ENCODE measurements around the gene VWA5B2. TPM values are rescaled to one million over a fixed set of nuclear protein-coding genes. Genes with fewer than 3 reads are reported as not detected.

VWA5B2 gene
- total RNA-seq, 1 experiment from 2014 or later, result 2.7 TPM

DNA sequence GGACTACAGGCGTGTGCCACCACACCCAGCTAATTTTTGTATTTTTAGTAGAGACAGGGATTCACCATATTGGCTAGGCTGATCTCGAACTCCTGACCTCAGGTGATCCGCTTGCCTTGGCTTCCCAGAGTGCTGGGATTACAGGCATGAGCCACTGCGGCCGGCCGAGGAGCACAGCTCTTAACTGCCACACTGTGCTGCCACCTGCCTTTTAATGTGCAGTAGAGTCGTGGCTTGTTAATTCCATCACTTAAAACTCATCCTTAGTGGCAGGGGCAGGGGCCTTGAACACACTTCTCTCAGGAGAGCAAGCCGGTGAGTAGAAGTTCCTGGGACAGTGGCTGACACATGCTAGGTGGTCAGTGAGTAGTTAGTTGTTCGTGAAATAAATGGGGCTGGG, 30.9 kb upstream of the VWA5B2 start:
- no peaks in the 10 kb centered on the region for H3K27me3 ChIP-seq (ENCODE audit: insufficient read depth, low read length)
- H3K23ac ChIP-seq (ENCODE audit: insufficient read length, low read depth, low read length), result no peak overlapping the region
- Mint-ChIP-seq H3K4me3 (no peak overlapping the region), H3K27ac (peak overlapping the region in 2 of 3 experiments; percentile 14 to 40; a peak in 1 of 7 replicates), H3K36me3 (ENCODE audit: insufficient read depth in 1 of 3, low read depth in 3 of 3) (peaks cover 5 to 24% (median 11%) of the 10 kb centered on the region in 3 experiments), H3K27me3 (ENCODE audit: low read depth) (no peaks in the 10 kb centered on the region; the same call in 1 of the 2 replicates), H3K4me1 (peaks cover 0 to 7% of the 10 kb centered on the region in 2 experiments; a peak in 1 of 4 replicates), H3K9me3 (no peaks in the 10 kb centered on the region)
- H3K14ac ChIP-seq (ENCODE audit: insufficient read depth, low read length), result no peak overlapping the region
- no peak overlapping the region for H3K9ac ChIP-seq (ENCODE audit: extremely low read depth, insufficient read length, low read length)
- no peak overlapping the region for H3K18ac ChIP-seq (ENCODE audit: insufficient read length, low read depth, low read length)
- H3K4me2 ChIP-seq (ENCODE audit: insufficient read depth, insufficient read length, low read length), result no peak overlapping the region
- H3K79me2 ChIP-seq (ENCODE audit: insufficient read depth, low read length), result no peaks in the 10 kb centered on the region
- H2AK5ac ChIP-seq (ENCODE audit: insufficient read length, low read length), result no peak overlapping the region
- H4K91ac ChIP-seq (ENCODE audit: insufficient read length, low read depth, low read length), result no peak overlapping the region
- no peak overlapping the region for H3K4ac ChIP-seq (ENCODE audit: low read depth, low read length)
- H4K20me1 ChIP-seq (ENCODE audit: control insufficient read depth, insufficient read depth, insufficient read length), result no peaks in the 10 kb centered on the region
- H3K27ac ChIP-seq (ENCODE audit: insufficient read length, low read depth, low read length), result no peak overlapping the region
- DNase-seq, result no peak
- TF ChIP-seq, protein P1, sequence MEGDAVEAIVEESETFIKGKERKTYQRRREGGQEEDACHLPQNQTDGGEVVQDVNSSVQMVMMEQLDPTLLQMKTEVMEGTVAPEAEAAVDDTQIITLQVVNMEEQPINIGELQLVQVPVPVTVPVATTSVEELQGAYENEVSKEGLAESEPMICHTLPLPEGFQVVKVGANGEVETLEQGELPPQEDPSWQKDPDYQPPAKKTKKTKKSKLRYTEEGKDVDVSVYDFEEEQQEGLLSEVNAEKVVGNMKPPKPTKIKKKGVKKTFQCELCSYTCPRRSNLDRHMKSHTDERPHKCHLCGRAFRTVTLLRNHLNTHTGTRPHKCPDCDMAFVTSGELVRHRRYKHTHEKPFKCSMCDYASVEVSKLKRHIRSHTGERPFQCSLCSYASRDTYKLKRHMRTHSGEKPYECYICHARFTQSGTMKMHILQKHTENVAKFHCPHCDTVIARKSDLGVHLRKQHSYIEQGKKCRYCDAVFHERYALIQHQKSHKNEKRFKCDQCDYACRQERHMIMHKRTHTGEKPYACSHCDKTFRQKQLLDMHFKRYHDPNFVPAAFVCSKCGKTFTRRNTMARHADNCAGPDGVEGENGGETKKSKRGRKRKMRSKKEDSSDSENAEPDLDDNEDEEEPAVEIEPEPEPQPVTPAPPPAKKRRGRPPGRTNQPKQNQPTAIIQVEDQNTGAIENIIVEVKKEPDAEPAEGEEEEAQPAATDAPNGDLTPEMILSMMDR (conservative IDR thresholded peaks at IDR 0.05), result no peak
- no peak overlapping the region for H2BK15ac ChIP-seq (ENCODE audit: low read depth, low read length)
- no peak overlapping the region for H3K56ac ChIP-seq (ENCODE audit: insufficient read length, low read depth, low read length)
- H2AFZ ChIP-seq (ENCODE audit: low read length), result no peak overlapping the region
- H2BK5ac ChIP-seq (ENCODE audit: insufficient read length, low read length), result no peak overlapping the region
- H4K8ac ChIP-seq (replicated peaks; ENCODE audit: insufficient read length, low read depth, low read length), result no peak overlapping the region
- no peak overlapping the region for H3T11ph ChIP-seq (ENCODE audit: low read length)
- H2BK120ac ChIP-seq (ENCODE audit: low read depth, low read length, poor library complexity, severe bottlenecking), result no peak overlapping the region
- no peaks in the 10 kb centered on the region for H3K23me2 ChIP-seq (ENCODE audit: insufficient read length, low read depth, low read length, poor library complexity, severe bottlenecking)
- no peak overlapping the region for H4K5ac ChIP-seq (ENCODE audit: insufficient read length, low read depth, low read length)
- H2BK20ac ChIP-seq (ENCODE audit: low read depth, low read length, poor library complexity, severe bottlenecking), result no peak overlapping the region
- WGBS (ENCODE audit: extremely low coverage, insufficient read length, low lambda C conversion rate), result no CpG with 5 or more reads among the region's 9 CpGs
- H3K79me1 ChIP-seq (ENCODE audit: insufficient read depth, low read depth, low read length, poor library complexity, severe bottlenecking), result no peaks in the 10 kb centered on the region
- no peaks in the 10 kb centered on the region for H3K9me3 ChIP-seq (ENCODE audit: control insufficient read depth, low read depth, low read length)
- H2BK12ac ChIP-seq (ENCODE audit: insufficient read length, low read depth, low read length), result no peak overlapping the region
- no peaks in the 10 kb centered on the region for H3K4me1 ChIP-seq (ENCODE audit: insufficient read depth, low read length)
